Measurements from ENCODE around the gene ZNF511.

DNA sequence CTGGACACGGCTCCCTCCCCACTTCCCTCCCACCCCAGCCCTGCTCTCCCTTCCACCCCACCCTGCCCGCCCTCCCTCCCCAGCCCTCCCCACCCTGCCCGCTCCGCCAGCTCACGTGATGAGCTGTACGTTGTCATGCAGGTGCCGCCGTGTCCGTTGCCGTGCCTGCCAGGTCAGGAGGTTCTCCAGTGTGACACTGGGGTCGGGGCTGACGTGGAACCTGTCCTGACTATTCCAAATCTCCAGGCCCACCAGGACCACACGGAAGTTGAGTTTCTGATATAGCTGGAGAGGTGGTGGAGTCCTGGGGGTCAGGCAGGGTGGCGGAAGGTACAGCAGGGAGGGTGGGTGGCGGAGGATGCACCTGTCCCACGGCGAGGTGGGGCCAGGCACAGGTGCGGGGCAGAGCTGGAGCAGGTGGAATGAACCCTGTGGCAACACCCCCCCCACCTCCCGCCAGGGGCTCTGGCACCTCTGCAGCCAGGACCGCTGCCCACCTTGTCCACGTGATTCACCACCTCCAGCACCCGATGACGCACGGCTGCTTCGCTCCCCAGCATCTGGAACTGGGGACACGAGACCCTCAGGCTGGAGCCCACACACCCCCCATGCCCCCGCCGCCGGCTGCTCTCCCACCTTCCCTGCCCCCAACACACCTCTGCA lies 36.3 kb upstream of the ZNF511 start:
- TF ChIP-seq, protein P1, sequence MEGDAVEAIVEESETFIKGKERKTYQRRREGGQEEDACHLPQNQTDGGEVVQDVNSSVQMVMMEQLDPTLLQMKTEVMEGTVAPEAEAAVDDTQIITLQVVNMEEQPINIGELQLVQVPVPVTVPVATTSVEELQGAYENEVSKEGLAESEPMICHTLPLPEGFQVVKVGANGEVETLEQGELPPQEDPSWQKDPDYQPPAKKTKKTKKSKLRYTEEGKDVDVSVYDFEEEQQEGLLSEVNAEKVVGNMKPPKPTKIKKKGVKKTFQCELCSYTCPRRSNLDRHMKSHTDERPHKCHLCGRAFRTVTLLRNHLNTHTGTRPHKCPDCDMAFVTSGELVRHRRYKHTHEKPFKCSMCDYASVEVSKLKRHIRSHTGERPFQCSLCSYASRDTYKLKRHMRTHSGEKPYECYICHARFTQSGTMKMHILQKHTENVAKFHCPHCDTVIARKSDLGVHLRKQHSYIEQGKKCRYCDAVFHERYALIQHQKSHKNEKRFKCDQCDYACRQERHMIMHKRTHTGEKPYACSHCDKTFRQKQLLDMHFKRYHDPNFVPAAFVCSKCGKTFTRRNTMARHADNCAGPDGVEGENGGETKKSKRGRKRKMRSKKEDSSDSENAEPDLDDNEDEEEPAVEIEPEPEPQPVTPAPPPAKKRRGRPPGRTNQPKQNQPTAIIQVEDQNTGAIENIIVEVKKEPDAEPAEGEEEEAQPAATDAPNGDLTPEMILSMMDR (tag by site-specific recombination; IDR thresholded peaks at IDR 0.05) = no peak
- TF ChIP-seq TCF7L2 (IDR thresholded peaks at IDR 0.05; ENCODE audit: borderline replicate concordance, low read depth, low read length) (no peak), ZNF560 (tag by site-specific recombination; IDR thresholded peaks at IDR 0.05; ENCODE audit: borderline replicate concordance) (no peak), ZNF174 (tag by site-specific recombination; IDR thresholded peaks at IDR 0.05) (no peak), ZNF654 (tag by site-specific recombination; IDR thresholded peaks at IDR 0.05; ENCODE audit: low read depth) (no peak)
- TF ChIP-seq, protein P2, sequence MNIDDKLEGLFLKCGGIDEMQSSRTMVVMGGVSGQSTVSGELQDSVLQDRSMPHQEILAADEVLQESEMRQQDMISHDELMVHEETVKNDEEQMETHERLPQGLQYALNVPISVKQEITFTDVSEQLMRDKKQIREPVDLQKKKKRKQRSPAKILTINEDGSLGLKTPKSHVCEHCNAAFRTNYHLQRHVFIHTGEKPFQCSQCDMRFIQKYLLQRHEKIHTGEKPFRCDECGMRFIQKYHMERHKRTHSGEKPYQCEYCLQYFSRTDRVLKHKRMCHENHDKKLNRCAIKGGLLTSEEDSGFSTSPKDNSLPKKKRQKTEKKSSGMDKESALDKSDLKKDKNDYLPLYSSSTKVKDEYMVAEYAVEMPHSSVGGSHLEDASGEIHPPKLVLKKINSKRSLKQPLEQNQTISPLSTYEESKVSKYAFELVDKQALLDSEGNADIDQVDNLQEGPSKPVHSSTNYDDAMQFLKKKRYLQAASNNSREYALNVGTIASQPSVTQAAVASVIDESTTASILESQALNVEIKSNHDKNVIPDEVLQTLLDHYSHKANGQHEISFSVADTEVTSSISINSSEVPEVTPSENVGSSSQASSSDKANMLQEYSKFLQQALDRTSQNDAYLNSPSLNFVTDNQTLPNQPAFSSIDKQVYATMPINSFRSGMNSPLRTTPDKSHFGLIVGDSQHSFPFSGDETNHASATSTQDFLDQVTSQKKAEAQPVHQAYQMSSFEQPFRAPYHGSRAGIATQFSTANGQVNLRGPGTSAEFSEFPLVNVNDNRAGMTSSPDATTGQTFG (tag by site-specific recombination; IDR thresholded peaks at IDR 0.05; ENCODE audit: borderline replicate concordance) = no peak
- TF ChIP-seq, protein P3, sequence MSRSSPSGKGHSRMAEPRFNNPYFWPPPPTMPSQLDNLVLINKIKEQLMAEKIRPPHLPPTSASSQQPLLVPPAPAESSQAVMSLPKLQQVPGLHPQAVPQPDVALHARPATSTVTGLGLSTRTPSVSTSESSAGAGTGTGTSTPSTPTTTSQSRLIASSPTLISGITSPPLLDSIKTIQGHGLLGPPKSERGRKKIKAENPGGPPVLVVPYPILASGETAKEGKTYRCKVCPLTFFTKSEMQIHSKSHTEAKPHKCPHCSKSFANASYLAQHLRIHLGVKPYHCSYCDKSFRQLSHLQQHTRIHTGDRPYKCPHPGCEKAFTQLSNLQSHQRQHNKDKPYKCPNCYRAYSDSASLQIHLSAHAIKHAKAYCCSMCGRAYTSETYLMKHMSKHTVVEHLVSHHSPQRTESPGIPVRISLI (tag by site-specific recombination; IDR thresholded peaks at IDR 0.05) = no peak
- TF ChIP-seq, protein P4, sequence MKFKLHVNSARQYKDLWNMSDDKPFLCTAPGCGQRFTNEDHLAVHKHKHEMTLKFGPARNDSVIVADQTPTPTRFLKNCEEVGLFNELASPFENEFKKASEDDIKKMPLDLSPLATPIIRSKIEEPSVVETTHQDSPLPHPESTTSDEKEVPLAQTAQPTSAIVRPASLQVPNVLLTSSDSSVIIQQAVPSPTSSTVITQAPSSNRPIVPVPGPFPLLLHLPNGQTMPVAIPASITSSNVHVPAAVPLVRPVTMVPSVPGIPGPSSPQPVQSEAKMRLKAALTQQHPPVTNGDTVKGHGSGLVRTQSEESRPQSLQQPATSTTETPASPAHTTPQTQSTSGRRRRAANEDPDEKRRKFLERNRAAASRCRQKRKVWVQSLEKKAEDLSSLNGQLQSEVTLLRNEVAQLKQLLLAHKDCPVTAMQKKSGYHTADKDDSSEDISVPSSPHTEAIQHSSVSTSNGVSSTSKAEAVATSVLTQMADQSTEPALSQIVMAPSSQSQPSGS (tag by site-specific recombination; IDR thresholded peaks at IDR 0.05; ENCODE audit: low read depth) = no peak
- TF ChIP-seq, protein P5, sequence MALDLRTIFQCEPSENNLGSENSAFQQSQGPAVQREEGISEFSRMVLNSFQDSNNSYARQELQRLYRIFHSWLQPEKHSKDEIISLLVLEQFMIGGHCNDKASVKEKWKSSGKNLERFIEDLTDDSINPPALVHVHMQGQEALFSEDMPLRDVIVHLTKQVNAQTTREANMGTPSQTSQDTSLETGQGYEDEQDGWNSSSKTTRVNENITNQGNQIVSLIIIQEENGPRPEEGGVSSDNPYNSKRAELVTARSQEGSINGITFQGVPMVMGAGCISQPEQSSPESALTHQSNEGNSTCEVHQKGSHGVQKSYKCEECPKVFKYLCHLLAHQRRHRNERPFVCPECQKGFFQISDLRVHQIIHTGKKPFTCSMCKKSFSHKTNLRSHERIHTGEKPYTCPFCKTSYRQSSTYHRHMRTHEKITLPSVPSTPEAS (tag by site-specific recombination; IDR thresholded peaks at IDR 0.05) = no peak

All from HEK293 (cell line).